ENCODE data around the gene DCDC2.

- TF ChIP-seq CTCF (IDR thresholded peaks at IDR 0.05) (no peak), POLR2A (IDR thresholded peaks at IDR 0.05) (no peak), POLR2AphosphoS5 (IDR thresholded peaks at IDR 0.05) (no peak)
Observed at GRCh38 chr6:24394780-24395437, 37.0 kb upstream of the DCDC2 start.
